ENCODE results near the gene HES4. TPM values are rescaled to one million over a fixed set of nuclear protein-coding genes. Genes with fewer than 3 reads are reported as not detected.
A peak's percentile ranks its signal among the peaks of the same experiment; 100 is the strongest.

HES4 gene
- total and polyA plus RNA-seq, 10 of the 15 experiments (the other 5 are each of a cell fraction or from before 2014, with no cell fraction given) = 0.44 to 1.7 (median 0.85) TPM; not detected in 5

GRCh38 chr1:1032424-1032823, 32.5 kb upstream of the HES4 start (continued):
- no peak for TF ChIP-seq SMC3 (IDR thresholded peaks at IDR 0.05; ENCODE audit: borderline replicate concordance, low read length)
- TF ChIP-seq TCF12 (IDR thresholded peaks at IDR 0.05; ENCODE audit: low read depth, low read length) = peak; percentile 18; the same call in 1 of the 2 replicates
- TF ChIP-seq ZBTB11 (CRISPR knock-in tag; IDR thresholded peaks at IDR 0.05) = no peak
- TF ChIP-seq RCOR1 (conservative IDR thresholded peaks at IDR 0.05; ENCODE audit: low read depth, low read length) = no peak
- TF ChIP-seq NR2C2 (IDR thresholded peaks at IDR 0.05; ENCODE audit: borderline replicate concordance, control insufficient read depth, insufficient read length, low read depth) = no peak
- TF ChIP-seq RAD21 (IDR thresholded peaks at IDR 0.05; ENCODE audit: insufficient read depth, low read depth, low read length) = peak; percentile 32; the same call in 1 of the 2 replicates
- no peak for TF ChIP-seq CHD2 (IDR thresholded peaks at IDR 0.05; ENCODE audit: borderline replicate concordance, low read depth, low read length)
- TF ChIP-seq ESRRA (IDR thresholded peaks at IDR 0.05; ENCODE audit: low read length) = no peak

Measured in GM12878 (cell line).